Liver (tissue), 9 donors: Measurements from ENCODE around the gene COX10. TPM values are rescaled to one million over a fixed set of nuclear protein-coding genes. Genes with fewer than 3 reads are reported as not detected.
"Not testable (repeated sequence)": the region's sequence is repeated elsewhere in the genome, so short reads cannot be mapped to it uniquely, and the experiment has no call there.

Experiments used
- DNase-seq: peaks from one replicate; pipeline ENCODE4 v3.0.0-alpha.2; 2017; ENCODE audit warnings: low spot score
- H3K27ac ChIP-seq, 2 donors: one replicate each; pipeline ENCODE4 v1.7.0; 2013; ENCODE audit warnings: inconsistent platforms in 2 of 2, low read length in 2 of 2, control low read depth in 1 of 2, low read depth in 1 of 2, mild to moderate bottlenecking in 1 of 2
- H3K27me3 ChIP-seq, 4 donors: one replicate each; pipeline versions ENCODE4 v1.6.1 to v1.7.0; 2013; ENCODE audit warnings: low read length in 3 of 4, inconsistent platforms in 1 of 4, mild to moderate bottlenecking in 1 of 4, moderate library complexity in 1 of 4; ENCODE audit not compliant: control insufficient read depth in 4 of 4, insufficient read depth in 4 of 4
- H3K36me3 ChIP-seq, 4 donors: one replicate each; pipeline versions ENCODE4 v1.6.1 to v1.7.0; 2013; ENCODE audit warnings: low read length in 3 of 4, mild to moderate bottlenecking in 3 of 4, low read depth in 1 of 4, moderate library complexity in 1 of 4; ENCODE audit not compliant: control insufficient read depth in 4 of 4, insufficient read depth in 3 of 4
- H3K4me1 ChIP-seq, 4 donors: one replicate each; pipeline versions ENCODE4 v1.6.1 to v1.7.0; 2013; ENCODE audit warnings: low read length in 3 of 4, mild to moderate bottlenecking in 3 of 4, moderate library complexity in 1 of 4; ENCODE audit not compliant: control insufficient read depth in 4 of 4, insufficient read depth in 4 of 4
- H3K4me3 ChIP-seq, 3 donors: one replicate each; pipeline versions ENCODE4 v1.6.1 to v1.7.0; 2013; ENCODE audit warnings: low read length in 3 of 3, control low read depth in 1 of 3, low read depth in 1 of 3, mild to moderate bottlenecking in 1 of 3
- H3K9ac ChIP-seq, 2 donors: one replicate each; pipeline ENCODE4 v1.7.0; 2013; ENCODE audit warnings: low read length in 2 of 2, mild to moderate bottlenecking in 2 of 2, moderate library complexity in 2 of 2, control low read depth in 1 of 2, low read depth in 1 of 2
- H3K9me3 ChIP-seq, 4 donors: one replicate each; pipeline versions ENCODE4 v1.6.1 to v1.7.0; 2013; ENCODE audit warnings: low read length in 3 of 4; ENCODE audit not compliant: control insufficient read depth in 4 of 4
- EGR1 ChIP-seq, 2 donors: IDR thresholded peaks; 2 replicates each; pipeline ENCODE4 v1.6.1; 2016 to 2018; ENCODE audit warnings: antibody characterized with exemption in 2 of 2, low read depth in 2 of 2
- WGBS: extraction: QIAGEN DNeasy Blood & Tissue Kit; methylation state at CpG from one replicate; pipeline ENCODE4 v1.1.7; 2013; 5-methylcytosine and 5-hydroxymethylcytosine counted together
- polyA plus RNA-seq, 2 donors: library from polyadenylated mRNA; stranded (reverse) in 1 of 2; unstranded in 1 of 2; fragments of 200-250 nt in 1 of 2; fragments of >200 nt in 1 of 2; fragmentation: Nextera tagmentation in 1 of 2; extraction: Ambion mirVana in 1 of 2; gene quantifications; one replicate each; pipeline versions ENCODE4 v1.2.1 to v1.2.3, GENCODE V29; 2013 to 2015
- total RNA-seq, 2 donors: library from RNA; depleted of rRNA; stranded (reverse); fragments of >200 nt; gene quantifications; one replicate each; pipeline ENCODE4 v1.2.3, GENCODE V29; 2014
- donor health status: healthy.
- donor health status: healthy.
- donor health status: healthy.
- donor health status: healthy.
- donor health status: healthy.

Gene COX10
- total and polyA plus RNA-seq, 4 donors = 7.0 to 15.1 (median 8.7) TPM

GRCh38 chr17:14228903-14229302, 159.6 kb downstream of the COX10 start:
- no peak overlapping the region for H3K27ac ChIP-seq
- H3K36me3 ChIP-seq = no peaks in the 10 kb centered on the region
- TF ChIP-seq EGR1 (IDR thresholded peaks at IDR 0.05; ENCODE audit: low read depth in 2 of 2) = no peak
- H3K9ac ChIP-seq = no peak overlapping the region
- no peak for DNase-seq
- no peaks in the 10 kb centered on the region for H3K4me1 ChIP-seq
- no peak overlapping the region for H3K4me3 ChIP-seq
- no peaks in the 10 kb centered on the region for H3K27me3 ChIP-seq
- WGBS = 73% methylated on average over 4 of the region's 4 CpGs
- no peaks in the 10 kb centered on the region for H3K9me3 ChIP-seq

- not testable (repeated sequence) for H3K27me3 ChIP-seq, DNase-seq, H3K4me3 ChIP-seq, H3K9ac ChIP-seq, H3K36me3 ChIP-seq, H3K4me1 ChIP-seq, H3K9me3 ChIP-seq, H3K27ac ChIP-seq
- 93% methylated on average over 4 of the region's 6 CpGs for WGBS
Measured at GRCh38 chr17:14231187-14231586, 161.9 kb downstream of the COX10 start.

DNA sequence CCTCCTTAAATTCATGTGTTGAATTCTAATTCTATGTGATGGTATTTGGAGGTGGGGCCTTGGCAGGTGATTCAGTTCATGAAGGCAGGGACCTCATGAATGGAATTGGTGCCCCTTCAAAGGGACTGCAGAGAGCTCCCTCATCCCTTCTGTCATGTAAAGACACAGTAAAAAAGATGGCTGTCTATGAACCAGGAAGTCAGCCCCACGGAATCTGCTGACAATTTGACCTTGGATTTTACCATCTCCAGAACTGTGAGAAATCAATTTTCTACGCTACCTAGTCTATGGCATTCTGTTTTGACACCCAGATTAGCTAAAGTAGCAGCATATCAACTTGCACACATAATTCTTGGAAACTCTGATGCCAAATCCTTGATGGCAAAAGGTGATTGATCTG, 165.7 kb downstream of the COX10 start:
- not testable (repeated sequence) for H3K9me3 ChIP-seq, H3K4me1 ChIP-seq, H3K27me3 ChIP-seq, H3K9ac ChIP-seq, H3K36me3 ChIP-seq, H3K27ac ChIP-seq, DNase-seq, H3K4me3 ChIP-seq
- WGBS = 72% methylated on average over 2 of the region's 2 CpGs

GRCh38 chr17:14236032-14236431, 166.7 kb downstream of the COX10 start:
- H3K4me1 ChIP-seq, H3K4me3 ChIP-seq, H3K27me3 ChIP-seq, H3K9ac ChIP-seq, H3K36me3 ChIP-seq, H3K9me3 ChIP-seq, H3K27ac ChIP-seq, DNase-seq: not testable (repeated sequence)
- WGBS = 89% methylated on average over 8 of the region's 9 CpGs

DNA sequence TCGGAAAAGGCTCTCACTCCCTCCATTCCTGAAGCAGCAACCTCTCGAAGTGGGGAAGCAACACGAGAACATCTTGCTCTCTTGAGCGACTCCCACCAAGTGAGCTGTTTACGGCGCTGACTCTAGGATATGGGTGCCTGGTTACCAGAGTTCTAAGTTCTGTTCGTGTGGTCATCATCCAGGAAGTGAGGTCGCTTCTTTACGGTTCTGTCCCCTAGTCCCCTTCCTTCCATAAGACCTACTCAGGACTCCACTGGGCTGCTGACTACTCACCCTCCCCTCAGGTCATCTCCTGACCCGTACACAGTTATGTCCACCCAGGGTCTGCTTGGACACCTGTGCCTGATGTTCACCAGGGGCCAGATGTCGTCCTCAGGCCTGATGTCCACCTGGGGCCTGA, 167.5 kb downstream of the COX10 start, which contains the start of gene CDRT15:
TSS of gene CDRT15 (minus strand) at position 101 of the 400 bp plus-strand sequence. CDS start at position 72, 29 bp downstream.
- not testable (repeated sequence) for H3K27ac ChIP-seq, H3K4me3 ChIP-seq, H3K9me3 ChIP-seq, DNase-seq, H3K4me1 ChIP-seq, H3K36me3 ChIP-seq, H3K9ac ChIP-seq, H3K27me3 ChIP-seq
- 87% methylated on average over 11 of the region's 11 CpGs for WGBS

GRCh38 chr17:14239271-14239670, 170.0 kb downstream of the COX10 start:
- DNase-seq, H3K4me3 ChIP-seq, H3K27me3 ChIP-seq, H3K27ac ChIP-seq, H3K9me3 ChIP-seq, H3K4me1 ChIP-seq, H3K36me3 ChIP-seq, H3K9ac ChIP-seq: not testable (repeated sequence)
- WGBS = 88% methylated on average over 3 of the region's 5 CpGs
